IMR-90 (cell line): ENCODE measurements around the gene PPAN. TPM values are rescaled to one million over a fixed set of nuclear protein-coding genes. Genes with fewer than 3 reads are reported as not detected.

Experiments used
- ATAC-seq: fragments of 200-7000 bp; cut with Tn5 transposase; 2 replicates; pipeline ENCODE4 v1.9.1; 2020; ENCODE audit warnings: low read depth, mild to moderate bottlenecking, moderate library complexity
- BruUV-seq: library from RNA; stranded (reverse); fragments of 400-500 nt; replicated peaks from 2 replicates; lab custom pipeline; 2021; lab: Mats Ljungman, UMichigan
- CTCF ChIA-PET: fragments of 300-600 bp; formaldehyde crosslinking; extraction: SDS; loops from one replicate; lab custom pipeline; 2021; ENCODE audit warnings: antibody characterized with exemption; lab: Yijun Ruan, JAX
- POLR2A ChIA-PET: fragments of 300-600 bp; sonication (Branson Sonifier 250); formaldehyde crosslinking; loops from one replicate; lab custom pipeline; 2022; ENCODE audit warnings: antibody characterized with exemption; ENCODE audit not compliant: unreplicated experiment; lab: Charles Lee
- DNase-seq: peaks from one replicate; pipeline ENCODE4 v3.0.0; 2013
- H2AFZ ChIP-seq: replicated peaks from 2 replicates; pipeline ENCODE3; 2013; ENCODE audit warnings: low read length, mild to moderate bottlenecking; ENCODE audit not compliant: poor library complexity
- H2AK5ac ChIP-seq: 2 replicates; pipeline ENCODE4 v1.6.1; 2013; ENCODE audit warnings: low read depth, low read length, inconsistent platforms
- H2AK9ac ChIP-seq: replicated peaks from 2 replicates; pipeline ENCODE3; 2013; ENCODE audit warnings: mild to moderate bottlenecking, low read depth, low read length, moderate library complexity; ENCODE audit not compliant: poor library complexity
- H2BK120ac ChIP-seq: 2 replicates; pipeline ENCODE4 v1.6.1; 2013; ENCODE audit warnings: low read depth, low read length, inconsistent platforms
- H2BK15ac ChIP-seq: 3 replicates; pipeline ENCODE4 v1.6.1; 2013; ENCODE audit warnings: low read depth, low read length, inconsistent platforms
- H2BK20ac ChIP-seq: 2 replicates; pipeline ENCODE4 v1.6.1; 2013; ENCODE audit warnings: low read depth, mild to moderate bottlenecking, inconsistent platforms, low read length, moderate library complexity
- H2BK5ac ChIP-seq: 2 replicates; pipeline ENCODE4 v1.6.1; 2013; ENCODE audit warnings: mild to moderate bottlenecking, low read depth, low read length, inconsistent platforms; ENCODE audit not compliant: poor library complexity, severe bottlenecking
- H3K14ac ChIP-seq: replicated peaks from 2 replicates; pipeline ENCODE4 v1.6.1; 2013; ENCODE audit warnings: low read depth, low read length, inconsistent platforms
- H3K18ac ChIP-seq: 2 replicates; pipeline ENCODE4 v1.6.1; 2013; ENCODE audit warnings: low read depth, low read length, control low read depth
- H3K23ac ChIP-seq: 2 replicates; pipeline ENCODE4 v1.6.1; 2013; ENCODE audit warnings: low read depth, low read length, inconsistent platforms
- H3K27ac ChIP-seq: 2 replicates; pipeline ENCODE4 v1.5.1; 2013; ENCODE audit warnings: mild to moderate bottlenecking, control low read depth, low read length; ENCODE audit not compliant: insufficient read depth
- H3K27me3 ChIP-seq: 2 replicates; pipeline ENCODE4 v1.6.1; 2013; ENCODE audit warnings: low read length; ENCODE audit not compliant: control insufficient read depth, insufficient read depth
- H3K36me3 ChIP-seq: 2 replicates; pipeline ENCODE4 v1.6.1; 2013; ENCODE audit warnings: low read length, mixed read lengths; ENCODE audit not compliant: control insufficient read depth, insufficient read depth
- H3K4ac ChIP-seq: 2 replicates; pipeline ENCODE4 v1.6.1; 2013; ENCODE audit warnings: low read depth, low read length, inconsistent platforms
- H3K4me1 ChIP-seq: 2 replicates; pipeline ENCODE4 v1.6.1; 2013; ENCODE audit warnings: low read length, mixed read lengths; ENCODE audit not compliant: control insufficient read depth, insufficient read depth
- H3K4me2 ChIP-seq: 2 replicates; pipeline ENCODE4 v1.6.1; 2013; ENCODE audit warnings: low read depth, mild to moderate bottlenecking, control low read depth, low read length, moderate library complexity
- H3K4me3 ChIP-seq: 2 replicates; pipeline ENCODE4 v1.5.1; 2013; ENCODE audit warnings: low read depth, mild to moderate bottlenecking, control low read depth, low read length, moderate library complexity; ENCODE audit not compliant: insufficient read depth
- H3K56ac ChIP-seq: 2 replicates; pipeline ENCODE4 v1.6.1; 2013; ENCODE audit warnings: low read length, inconsistent platforms; ENCODE audit not compliant: insufficient read depth; ENCODE audit errors: extremely low read depth
- H3K79me1 ChIP-seq, 2 experiments: 2 replicates each; pipeline ENCODE4 v1.6.1; 2013; ENCODE audit warnings: low read length in 2 of 2, inconsistent platforms in 1 of 2, low read depth in 1 of 2
- H3K9ac ChIP-seq: 2 replicates; pipeline ENCODE4 v1.6.1; 2013; ENCODE audit warnings: low read depth, low read length, control low read depth
- H3K9me1 ChIP-seq: 2 replicates; pipeline ENCODE4 v1.6.1; 2013; ENCODE audit warnings: low read length, inconsistent platforms; ENCODE audit not compliant: insufficient read depth
- H3K9me3 ChIP-seq: 2 replicates; pipeline ENCODE4 v1.6.1; 2013; ENCODE audit warnings: low read length; ENCODE audit not compliant: control insufficient read depth, insufficient read depth
- H4K20me1 ChIP-seq: 2 replicates; pipeline ENCODE4 v1.6.1; 2013; ENCODE audit warnings: low read length, inconsistent platforms; ENCODE audit not compliant: insufficient read depth
- H4K5ac ChIP-seq: 2 replicates; pipeline ENCODE4 v1.6.1; 2013; ENCODE audit warnings: mild to moderate bottlenecking, low read depth, low read length, control low read depth
- H4K8ac ChIP-seq, 2 experiments: 2 replicates each; pipeline ENCODE4 v1.6.1; 2013; ENCODE audit warnings: low read depth in 2 of 2, low read length in 2 of 2, control low read depth in 1 of 2, inconsistent platforms in 1 of 2
- H4K91ac ChIP-seq: 2 replicates; pipeline ENCODE4 v1.6.1; 2013; ENCODE audit warnings: low read depth, low read length, inconsistent platforms; ENCODE audit not compliant: insufficient read depth
- MAFK ChIP-seq: IDR thresholded peaks from 2 replicates; pipeline ENCODE4 v1.6.1; 2012; ENCODE audit warnings: low read depth, low read length, improper control_type of control experiment
- POLR2A ChIP-seq: IDR thresholded peaks from 2 replicates; pipeline ENCODE4 v1.6.1; 2012; ENCODE audit warnings: mild to moderate bottlenecking, low read depth, low read length
- WGBS, 2 experiments: methylation state at CpG; one replicate each; pipeline versions ENCODE4 v1.1.5 to v1.1.7; 2013; ENCODE audit warnings: missing lambda C conversion rate in 2 of 2; ENCODE audit not compliant: insufficient read length in 1 of 2; ENCODE audit errors: extremely low coverage in 2 of 2; 5-methylcytosine and 5-hydroxymethylcytosine counted together
- dilution Hi-C: fragments of 300-500 bp; cut with HindIII; formaldehyde crosslinking; loops from one replicate; pipeline ENCODE4 v1.14.3; 2018; ENCODE audit warnings: low sequenced_read_pairs; ENCODE audit not compliant: unreplicated experiment
- in situ Hi-C: fragments of 300-500 bp; cut with MboI; formaldehyde crosslinking; loops from 3 replicates; pipeline ENCODE4 v1.14.3; 2019; ENCODE audit warnings: low sequenced_read_pairs, inconsistent platforms, mixed read lengths
- intact Hi-C: fragments of 100-400 bp; cut with micrococcal nuclease; formaldehyde crosslinking; loops from 2 replicates; pipeline ENCODE4 v1.10.0; 2022
- polyA plus RNA-seq, 3 experiments: library from polyadenylated mRNA; depleted of rRNA; stranded (reverse); fragments of >200 nt; gene quantifications; 2 replicates each; pipeline ENCODE4 v1.2.3, GENCODE V29; 2012; ENCODE audit warnings: low replicate concordance in 1 of 3
- total RNA-seq: library from RNA; depleted of rRNA; stranded (reverse); fragments of >200 nt; gene quantifications from 2 replicates; pipeline ENCODE4 v1.2.3, GENCODE V29; 2012

The PPAN gene
- total and polyA plus RNA-seq, 2 of the 4 experiments (the other 2 are of a cell fraction) = 24.0 to 41.6 TPM

DNA sequence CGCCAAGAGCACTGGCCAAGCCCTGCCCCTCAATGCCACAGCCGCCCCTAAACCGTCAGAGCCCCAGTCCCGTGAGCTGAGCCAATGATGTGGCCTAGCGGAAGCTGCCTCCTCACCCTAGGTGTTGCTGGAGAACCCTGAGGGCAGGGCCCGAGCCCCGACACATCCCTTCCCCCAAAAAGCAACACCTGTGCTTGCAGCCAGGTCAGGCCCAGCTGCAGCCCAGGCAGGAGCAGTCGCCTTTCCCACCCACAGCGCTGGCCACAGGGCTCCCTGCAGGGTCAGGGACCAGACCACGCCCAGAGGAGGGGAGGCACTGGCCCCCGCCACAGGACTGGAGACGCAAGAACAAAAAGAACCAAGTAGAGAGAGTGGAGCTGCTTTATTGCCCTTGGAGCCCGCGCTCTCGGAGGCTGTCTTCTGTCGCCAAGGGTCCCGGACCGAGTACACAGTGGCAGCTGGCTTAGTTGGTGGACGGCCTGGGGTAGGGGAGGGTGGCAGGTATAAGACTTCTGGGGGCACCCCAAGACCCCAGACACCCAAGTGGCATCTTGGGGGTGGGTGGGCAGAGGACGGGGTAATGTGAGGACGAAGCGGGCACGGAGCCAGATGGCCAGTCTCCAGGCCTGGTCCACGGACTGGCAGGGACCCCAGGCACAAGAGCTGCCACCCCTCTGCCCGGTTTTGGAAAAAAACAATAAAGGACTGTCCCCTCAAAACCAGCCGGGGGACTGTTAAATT is 8.7 kb downstream of the PPAN start:
- in situ Hi-C loops (no loop called here), intact Hi-C loops (no loop called here)

More for the DNA sequence above, 8.7 kb downstream of the PPAN start:
- H3K56ac ChIP-seq = no peak overlapping the region
- no peak overlapping the region; the same call in 1 of the 2 replicates for H2AK5ac ChIP-seq
- dilution Hi-C loops = no loop called here
- H4K20me1 ChIP-seq = peaks cover 20% of the 10 kb centered on the region
- no peaks in the 10 kb centered on the region for H3K9me3 ChIP-seq
- H4K8ac ChIP-seq = no peak overlapping the region
- TF ChIP-seq MAFK (no peak), POLR2A (peak; percentile 46; the same call in 1 of the 2 replicates)
- H2BK5ac ChIP-seq = no peak overlapping the region
- H3K14ac ChIP-seq = no peak overlapping the region
- H3K9me1 ChIP-seq = no peaks in the 10 kb centered on the region
- no peaks in the 10 kb centered on the region for H3K27me3 ChIP-seq
- no TSS peak for BruUV-seq
- H3K23ac ChIP-seq = no peak overlapping the region
- H2AFZ ChIP-seq = no peak overlapping the region
- H3K4me3 ChIP-seq = no peak overlapping the region
- ATAC-seq = no peak; the same call in 1 of the 2 replicates
- no peak overlapping the region for H4K5ac ChIP-seq
- peaks cover 58% of the 10 kb centered on the region for H3K36me3 ChIP-seq
- H3K4me1 ChIP-seq = peaks cover 5% of the 10 kb centered on the region; the same call in 1 of the 2 replicates
- no peak overlapping the region for H2BK15ac ChIP-seq
- DNase-seq = no peak
- H3K18ac ChIP-seq = no peak overlapping the region
- ChIA-PET CTCF (no interaction called here), POLR2A (no interaction called here)
- no peak overlapping the region for H3K27ac ChIP-seq
- no peak overlapping the region for H2BK120ac ChIP-seq
- no peak overlapping the region for H3K9ac ChIP-seq
- no peak overlapping the region for H2BK20ac ChIP-seq
- no peak overlapping the region for H3K4ac ChIP-seq
- H2AK9ac ChIP-seq = no peak overlapping the region
- no peak overlapping the region for H3K4me2 ChIP-seq
- peaks cover 11 to 43% of the 10 kb centered on the region in 2 experiments for H3K79me1 ChIP-seq
- 78% methylated on average over 12 of the region's 26 CpGs; no CpG with 5 or more reads in 1 of the 2 experiments for WGBS, 2 experiments
- no peak overlapping the region for H4K91ac ChIP-seq
